CD4-positive, alpha-beta T cell (primary cell): ENCODE results near the gene PXDN. TPM values are rescaled to one million over a fixed set of nuclear protein-coding genes. Genes with fewer than 3 reads are reported as not detected.

Experiments
- ATAC-seq: fragments of 200-7000 bp; cut with Tn5 transposase; one replicate; pipeline ENCODE4 v1.10.0; 2022; ENCODE audit warnings: mild to moderate bottlenecking; ENCODE audit not compliant: poor library complexity
- CTCF ChIA-PET: fragments of 350-600 bp; sonication (Branson Sonifier 250); formaldehyde crosslinking; loops from one replicate; lab custom pipeline; 2021; ENCODE audit warnings: antibody characterized with exemption, inconsistent platforms; lab: Charles Lee
- POLR2A ChIA-PET: fragments of 350-600 bp; sonication (Branson Sonifier 250); formaldehyde crosslinking; loops from one replicate; lab custom pipeline; 2021; ENCODE audit warnings: antibody characterized with exemption, inconsistent platforms; lab: Charles Lee
- DNase-seq, 14 experiments: peaks; one replicate each; pipeline ENCODE4 v3.0.0-alpha.2; 2013 to 2020; ENCODE audit warnings: mixed read lengths in 2 of 14
- H3K27ac ChIP-seq, 2 donors: one replicate each; pipeline versions ENCODE4 v1.5.1 to v1.7.0; 2013; ENCODE audit warnings: low read length in 2 of 2, low read depth in 1 of 2, mild to moderate bottlenecking in 1 of 2
- H3K27me3 ChIP-seq, 2 experiments: 1 replicate in 1 of 2; 2 replicates in 1 of 2; pipeline versions ENCODE4 v1.6.1 to v1.7.0; 2013; ENCODE audit warnings: low read length in 2 of 2, control low read depth in 1 of 2, mild to moderate bottlenecking in 1 of 2, moderate library complexity in 1 of 2; ENCODE audit not compliant: insufficient read depth in 2 of 2, control insufficient read depth in 1 of 2
- H3K36me3 ChIP-seq: one replicate; pipeline ENCODE4 v1.6.1; 2013; ENCODE audit warnings: low read length, control low read depth; ENCODE audit not compliant: insufficient read depth
- H3K4me1 ChIP-seq: one replicate; pipeline ENCODE4 v1.6.1; 2013; ENCODE audit warnings: low read length, control low read depth; ENCODE audit not compliant: insufficient read depth
- H3K4me3 ChIP-seq: one replicate; pipeline ENCODE4 v1.5.1; 2013; ENCODE audit warnings: mild to moderate bottlenecking, low read length, moderate library complexity
- H3K9me3 ChIP-seq, 2 experiments: 1 replicate in 1 of 2; 2 replicates in 1 of 2; pipeline versions ENCODE4 v1.6.1 to v1.7.0; 2013; ENCODE audit warnings: low read length in 2 of 2, mild to moderate bottlenecking in 2 of 2, control low read depth in 1 of 2, moderate library complexity in 1 of 2; ENCODE audit not compliant: control insufficient read depth in 1 of 2, insufficient read depth in 1 of 2
- H3K27ac Mint-ChIP-seq: one replicate; pipeline ENCODE4 v1.8.0; 2020; ENCODE audit warnings: mixed read lengths
- H3K27me3 Mint-ChIP-seq: one replicate; pipeline ENCODE4 v1.8.0; 2021; ENCODE audit warnings: mixed read lengths
- H3K36me3 Mint-ChIP-seq: one replicate; pipeline ENCODE4 v1.8.0; 2021; ENCODE audit warnings: low read depth, mixed read lengths
- H3K4me1 Mint-ChIP-seq: one replicate; pipeline ENCODE4 v1.8.0; 2021; ENCODE audit warnings: low read depth, mixed read lengths
- H3K4me3 Mint-ChIP-seq: one replicate; pipeline ENCODE4 v1.8.0; 2020; ENCODE audit warnings: mild to moderate bottlenecking, mixed read lengths
- H3K9me3 Mint-ChIP-seq: one replicate; pipeline ENCODE4 v1.8.0; 2020; ENCODE audit warnings: mixed read lengths
- CTCF ChIP-seq: fragments of 200-600 bp; IDR thresholded peaks from one replicate; pipeline ENCODE4 v1.8.0; 2022; ENCODE audit warnings: antibody characterized with exemption, mild to moderate bottlenecking
- intact Hi-C, 2 experiments: fragments of 100-400 bp; cut with DNase I in 1 of 2; cut with micrococcal nuclease in 1 of 2; formaldehyde crosslinking; loops; one replicate each; pipeline versions ENCODE4 v1.15.1 to v1.9.0; 2023 to 2025; cut with DNase I, micrococcal nuclease
- total RNA-seq, 174 experiments: library from RNA in 2 of 174; stranded (reverse) in 2 of 174; gene quantifications; one replicate each; pipeline ENCODE4 v1.2.3 and lab custom pipeline; 2021 to 2026

PXDN gene
- total RNA-seq, 2 experiments from 2014 or later = 0.47 to 0.84 TPM

- ATAC-seq = no peak
- Mint-ChIP-seq H3K4me3 (no peak overlapping the region), H3K36me3 (no peaks in the 10 kb centered on the region), H3K4me1 (no peaks in the 10 kb centered on the region), H3K27me3 (peaks cover 28% of the 10 kb centered on the region), H3K27ac (no peak overlapping the region), H3K9me3 (no peaks in the 10 kb centered on the region)
- no peak overlapping the region for H3K27ac ChIP-seq
- H3K4me3 ChIP-seq = no peak overlapping the region
- no peak for TF ChIP-seq CTCF
- DNase-seq = no peak
- intact Hi-C loops = no loop called here
- ChIA-PET POLR2A (no interaction called here), CTCF (interaction anchor here (1.0 kb wide), 1 partner anchor 14 kb away, joined by 3 read pairs; no protein-coding TSS in a partner anchor)
- peaks cover 0 to 12% of the 10 kb centered on the region in 2 experiments for H3K9me3 ChIP-seq
- H3K36me3 ChIP-seq = no peaks in the 10 kb centered on the region
- peaks cover 4 to 15% of the 10 kb centered on the region in 2 experiments for H3K27me3 ChIP-seq
- peaks cover 4% of the 10 kb centered on the region for H3K4me1 ChIP-seq
Measured at GRCh38 chr2:1739961-1740715, 4.2 kb downstream of the PXDN start.

DNA sequence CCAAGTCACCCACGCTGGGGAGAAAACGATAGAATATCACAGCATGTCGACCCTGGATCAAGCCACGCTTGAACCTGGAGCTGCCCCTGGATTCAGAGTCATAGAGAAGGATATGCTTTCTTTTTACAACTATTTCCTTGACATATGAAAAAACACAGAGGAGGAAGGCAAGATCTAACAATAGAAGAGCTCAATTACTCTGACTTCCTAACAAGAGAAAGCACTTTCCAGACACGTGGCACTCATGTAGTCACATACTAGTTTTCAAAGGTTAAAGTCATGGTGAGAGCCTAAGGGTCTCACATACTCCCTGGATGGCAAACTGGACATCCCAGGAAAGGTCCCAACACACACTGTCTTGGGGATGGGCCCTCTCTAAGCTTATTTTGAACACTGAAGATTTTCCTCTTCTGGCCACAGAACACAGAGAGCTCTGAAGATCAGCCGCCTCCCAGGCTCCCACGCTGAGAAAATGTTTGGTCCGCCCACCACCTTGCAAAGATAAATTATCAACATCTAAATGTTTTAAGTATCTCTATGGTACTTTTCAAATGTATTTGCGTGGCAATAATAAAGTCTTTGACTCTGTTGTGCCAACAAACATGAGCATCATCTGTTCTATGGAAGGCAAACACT, 4.9 kb downstream of the PXDN start:
- Mint-ChIP-seq H3K4me3 (no peak overlapping the region), H3K36me3 (no peaks in the 10 kb centered on the region), H3K9me3 (no peaks in the 10 kb centered on the region), H3K27ac (no peak overlapping the region), H3K4me1 (no peaks in the 10 kb centered on the region), H3K27me3 (peaks cover 24% of the 10 kb centered on the region)
- Histone ChIP-seq H3K36me3 (no peaks in the 10 kb centered on the region), H3K4me3 (no peak overlapping the region), H3K27me3 (peaks cover 4 to 12% of the 10 kb centered on the region in 2 experiments), H3K4me1 (peaks cover 4% of the 10 kb centered on the region), H3K9me3 (peaks cover 0 to 8% of the 10 kb centered on the region in 2 experiments), H3K27ac (no peak overlapping the region)
- ATAC-seq (no peak), DNase-seq (no peak)
- TF ChIP-seq CTCF = no peak
- ChIA-PET POLR2A (no interaction called here), CTCF (interaction anchor here (1.0 kb wide), 1 partner anchor 13 kb away, joined by 3 read pairs; no protein-coding TSS in a partner anchor)
- intact Hi-C loops = no loop called here

GRCh38 chr2:1738646-1739302, 5.5 kb downstream of the PXDN start:
- no peaks in the 10 kb centered on the region for H3K36me3 ChIP-seq
- intact Hi-C loops = no loop called here
- H3K27ac Mint-ChIP-seq = no peak overlapping the region
- H3K27me3 ChIP-seq = peaks cover 4 to 12% of the 10 kb centered on the region in 2 experiments
- no peak for DNase-seq
- ATAC-seq = no peak
- CTCF ChIA-PET = interaction anchor here (1.0 kb wide), 1 partner anchor 12 kb away, joined by 3 read pairs; no protein-coding TSS in a partner anchor
- peaks cover 0 to 8% of the 10 kb centered on the region in 2 experiments for H3K9me3 ChIP-seq
- H3K27ac ChIP-seq = no peak overlapping the region
- H3K4me1 ChIP-seq = peaks cover 4% of the 10 kb centered on the region
- no peaks in the 10 kb centered on the region for H3K36me3 Mint-ChIP-seq
- TF ChIP-seq CTCF = no peak
- H3K4me3 Mint-ChIP-seq = no peak overlapping the region
- POLR2A ChIA-PET = no interaction called here
- H3K27me3 Mint-ChIP-seq = peaks cover 24% of the 10 kb centered on the region
- no peaks in the 10 kb centered on the region for H3K9me3 Mint-ChIP-seq
- no peak overlapping the region for H3K4me3 ChIP-seq
- H3K4me1 Mint-ChIP-seq = no peaks in the 10 kb centered on the region
